Activated CD4-positive, CD25-positive, alpha-beta regulatory T cell treated with anti-CD3 and anti-CD28 coated beads, Interleukin-2, amount 50 U/mL, for 24 hours (primary cell): ENCODE data around the gene LORICRIN.

Experiments used
- ATAC-seq, 2 donors: fragments of 150-1000 bp; cut with Tn5 transposase; one replicate each; pipeline ENCODE4 v1.10.0; 2021; ENCODE audit warnings: mild to moderate bottlenecking in 1 of 2, moderate library complexity in 1 of 2

Gene LORICRIN

GRCh38 chr1:153250166-153250565 lies 9.3 kb upstream of the LORICRIN start:
- no peak for ATAC-seq

- no peak for ATAC-seq
Observed at GRCh38 chr1:153251087-153251486, 8.4 kb upstream of the LORICRIN start.

GRCh38 chr1:153251562-153251961 lies 7.9 kb upstream of the LORICRIN start:
- ATAC-seq = no peak

- no peak for ATAC-seq
Observed at GRCh38 chr1:153251988-153252387, 7.5 kb upstream of the LORICRIN start.

- ATAC-seq = no peak
Observed at GRCh38 chr1:153253076-153253475, 6.4 kb upstream of the LORICRIN start.

GRCh38 chr1:153253693-153254092 lies 5.8 kb upstream of the LORICRIN start:
- no peak for ATAC-seq

GRCh38 chr1:153260585-153261280 lies 1.2 kb downstream of the LORICRIN start:
- ATAC-seq = no peak

- peak; percentile 17 to 49 for ATAC-seq
Observed at GRCh38 chr1:153261281-153262069, 2.0 kb downstream of the LORICRIN start.

- ATAC-seq = no peak
Observed at GRCh38 chr1:153262070-153262366, 2.5 kb downstream of the LORICRIN start.

- no peak for ATAC-seq
Observed at GRCh38 chr1:153262462-153263157, 3.1 kb downstream of the LORICRIN start.

GRCh38 chr1:153265457-153265856 lies 6.0 kb downstream of the LORICRIN start:
- ATAC-seq = no peak

GRCh38 chr1:153271711-153272110 lies 12.2 kb downstream of the LORICRIN start:
- ATAC-seq = no peak

GRCh38 chr1:153272186-153272585 lies 12.7 kb downstream of the LORICRIN start:
- ATAC-seq = no peak

- ATAC-seq = peak; percentile 46 to 62
Observed at GRCh38 chr1:153277852-153278251, 18.4 kb downstream of the LORICRIN start.

GRCh38 chr1:153288634-153289275 lies 29.3 kb downstream of the LORICRIN start:
- no peak for ATAC-seq

GRCh38 chr1:153291514-153291913 lies 32.0 kb downstream of the LORICRIN start:
- peak; percentile 56 to 80 for ATAC-seq

GRCh38 chr1:153292185-153292584 lies 32.7 kb downstream of the LORICRIN start:
- ATAC-seq = no peak

- ATAC-seq = no peak
Observed at GRCh38 chr1:153292740-153293479, 33.4 kb downstream of the LORICRIN start.

GRCh38 chr1:153293480-153293775 lies 33.9 kb downstream of the LORICRIN start:
- no peak for ATAC-seq

- no peak for ATAC-seq
Observed at GRCh38 chr1:153293851-153294250, 34.4 kb downstream of the LORICRIN start.

GRCh38 chr1:153302308-153302707 lies 42.8 kb downstream of the LORICRIN start:
- no peak for ATAC-seq

GRCh38 chr1:153305682-153306081 lies 46.2 kb downstream of the LORICRIN start:
- ATAC-seq = no peak
